Activated naive CD4-positive, alpha-beta T cell treated with anti-CD3 and anti-CD28 coated beads, Interleukin-2, amount 50 U/mL, for 24 hours (primary cell): ENCODE results near the gene SCGB3A2.

Experiments used
- H3K27ac Mint-ChIP-seq: one replicate; pipeline ENCODE4 v1.8.0; 2021; ENCODE audit warnings: mild to moderate bottlenecking, mixed read lengths
- H3K27me3 Mint-ChIP-seq: one replicate; pipeline ENCODE4 v1.8.0; 2021; ENCODE audit warnings: mixed read lengths
- H3K36me3 Mint-ChIP-seq: one replicate; pipeline ENCODE4 v1.8.0; 2021; ENCODE audit warnings: mixed read lengths
- H3K4me1 Mint-ChIP-seq: one replicate; pipeline ENCODE4 v1.8.0; 2021; ENCODE audit warnings: mixed read lengths
- H3K4me3 Mint-ChIP-seq: one replicate; pipeline ENCODE4 v1.8.0; 2021; ENCODE audit warnings: mild to moderate bottlenecking, mixed read lengths
- H3K9me3 Mint-ChIP-seq: one replicate; pipeline ENCODE4 v1.8.0; 2021; ENCODE audit warnings: mixed read lengths

The SCGB3A2 gene

GRCh38 chr5:147880487-147880886 lies 2.0 kb downstream of the SCGB3A2 start:
- H3K36me3 Mint-ChIP-seq = no peaks in the 10 kb centered on the region
- no peak overlapping the region for H3K4me3 Mint-ChIP-seq
- H3K27ac Mint-ChIP-seq = no peak overlapping the region
- no peaks in the 10 kb centered on the region for H3K4me1 Mint-ChIP-seq
- H3K9me3 Mint-ChIP-seq = no peaks in the 10 kb centered on the region
- peaks cover 4% of the 10 kb centered on the region for H3K27me3 Mint-ChIP-seq

- peaks cover 4% of the 10 kb centered on the region for H3K27me3 Mint-ChIP-seq
- H3K9me3 Mint-ChIP-seq = no peaks in the 10 kb centered on the region
- H3K36me3 Mint-ChIP-seq = no peaks in the 10 kb centered on the region
- H3K4me3 Mint-ChIP-seq = no peak overlapping the region
- no peak overlapping the region for H3K27ac Mint-ChIP-seq
- no peaks in the 10 kb centered on the region for H3K4me1 Mint-ChIP-seq
Observed at GRCh38 chr5:147882586-147883313, 4.2 kb downstream of the SCGB3A2 start.

DNA sequence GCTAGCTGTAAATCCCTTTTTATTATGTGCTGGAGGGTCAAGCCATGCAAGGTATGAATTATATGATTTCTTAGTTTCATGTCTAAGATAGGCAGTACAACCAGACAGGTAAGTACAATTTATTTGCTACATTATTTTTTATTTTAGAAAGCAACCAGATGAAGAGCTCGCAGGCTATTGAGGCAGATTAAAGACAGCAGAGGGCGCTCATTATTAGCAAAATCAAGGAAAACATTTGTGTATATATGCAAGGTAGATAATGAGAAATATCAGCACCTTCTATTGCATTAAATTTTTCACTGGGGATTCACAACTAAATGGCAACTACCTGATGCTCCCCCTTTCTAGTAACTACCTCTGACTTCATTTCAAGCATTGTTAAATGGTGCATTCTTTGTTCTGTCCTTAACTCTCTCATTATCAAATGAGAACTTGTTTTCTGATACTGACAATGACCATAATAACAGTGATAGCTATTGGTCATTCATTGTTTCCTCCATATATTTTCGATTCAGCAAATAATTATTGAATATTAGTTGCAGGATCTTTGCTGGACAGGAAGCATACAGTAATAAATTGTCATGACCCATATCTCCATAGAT lies 8.6 kb downstream of the SCGB3A2 start:
- Mint-ChIP-seq H3K27ac (no peak overlapping the region), H3K4me1 (no peaks in the 10 kb centered on the region), H3K36me3 (no peaks in the 10 kb centered on the region), H3K4me3 (no peak overlapping the region), H3K27me3 (peaks cover 12% of the 10 kb centered on the region), H3K9me3 (no peaks in the 10 kb centered on the region)

- Mint-ChIP-seq H3K36me3 (no peaks in the 10 kb centered on the region), H3K4me3 (no peak overlapping the region), H3K9me3 (no peaks in the 10 kb centered on the region), H3K27ac (no peak overlapping the region), H3K27me3 (peaks cover 12% of the 10 kb centered on the region), H3K4me1 (no peaks in the 10 kb centered on the region)
Observed at GRCh38 chr5:147887930-147888329, 9.4 kb downstream of the SCGB3A2 start.

- H3K27me3 Mint-ChIP-seq = peaks cover 8% of the 10 kb centered on the region
- no peak overlapping the region for H3K27ac Mint-ChIP-seq
- no peak overlapping the region for H3K4me3 Mint-ChIP-seq
- H3K36me3 Mint-ChIP-seq = no peaks in the 10 kb centered on the region
- H3K9me3 Mint-ChIP-seq = no peaks in the 10 kb centered on the region
- H3K4me1 Mint-ChIP-seq = no peaks in the 10 kb centered on the region
Observed at GRCh38 chr5:147892696-147893296, 14.3 kb downstream of the SCGB3A2 start.

- H3K4me1 Mint-ChIP-seq = no peaks in the 10 kb centered on the region
- no peak overlapping the region for H3K4me3 Mint-ChIP-seq
- no peaks in the 10 kb centered on the region for H3K36me3 Mint-ChIP-seq
- peaks cover 5% of the 10 kb centered on the region for H3K27me3 Mint-ChIP-seq
- no peak overlapping the region for H3K27ac Mint-ChIP-seq
- no peaks in the 10 kb centered on the region for H3K9me3 Mint-ChIP-seq
Observed at GRCh38 chr5:147893820-147894219, 15.3 kb downstream of the SCGB3A2 start.

DNA sequence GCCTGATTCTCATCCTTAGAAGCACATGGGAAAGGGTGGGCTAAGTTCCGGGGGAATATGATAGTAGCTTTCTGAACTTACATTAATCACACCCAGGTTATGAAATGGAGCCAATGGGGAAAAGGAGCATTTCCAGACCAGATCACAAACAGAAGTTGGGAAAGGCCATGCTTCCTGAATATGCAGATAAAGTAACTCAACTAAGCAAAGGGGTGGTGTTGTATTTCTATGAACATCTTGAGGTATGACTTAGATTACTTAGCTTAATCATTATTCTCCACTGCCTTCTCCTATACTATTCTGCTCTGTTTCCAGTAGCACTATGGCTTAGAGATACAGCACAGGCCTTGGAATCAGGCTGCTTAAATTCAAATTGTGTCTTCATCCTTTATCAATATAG lies 17.4 kb downstream of the SCGB3A2 start:
- Mint-ChIP-seq H3K9me3 (peaks cover 6% of the 10 kb centered on the region), H3K4me3 (no peak overlapping the region), H3K27ac (no peak overlapping the region), H3K27me3 (peaks cover 2% of the 10 kb centered on the region), H3K4me1 (no peaks in the 10 kb centered on the region), H3K36me3 (no peaks in the 10 kb centered on the region)

GRCh38 chr5:147898875-147899401 lies 20.4 kb downstream of the SCGB3A2 start:
- H3K4me3 Mint-ChIP-seq = no peak overlapping the region
- H3K9me3 Mint-ChIP-seq = peaks cover 6% of the 10 kb centered on the region
- H3K27me3 Mint-ChIP-seq = no peaks in the 10 kb centered on the region
- H3K36me3 Mint-ChIP-seq = no peaks in the 10 kb centered on the region
- no peak overlapping the region for H3K27ac Mint-ChIP-seq
- H3K4me1 Mint-ChIP-seq = no peaks in the 10 kb centered on the region

DNA sequence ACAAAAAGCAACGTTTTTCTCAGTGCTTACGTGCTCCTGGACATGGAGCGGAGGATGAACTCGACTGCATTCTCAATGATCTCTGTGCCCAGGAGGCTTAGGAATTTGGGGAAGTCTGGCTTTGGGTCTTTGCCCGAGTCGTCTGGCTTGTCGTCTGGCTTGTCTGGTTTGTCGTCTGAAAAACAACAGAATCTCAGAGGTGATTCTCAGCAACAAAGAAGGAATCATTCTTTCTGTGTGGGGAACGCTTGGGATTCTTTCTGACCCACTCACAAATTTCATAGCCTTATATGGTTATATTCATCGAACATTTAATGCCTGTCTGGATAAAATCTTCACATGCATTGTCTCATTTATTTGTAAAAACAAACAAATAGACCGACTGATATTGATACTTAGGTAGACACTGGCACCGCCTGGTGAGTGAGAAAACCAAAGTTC lies 23.1 kb downstream of the SCGB3A2 start:
- no peak overlapping the region for H3K4me3 Mint-ChIP-seq
- peaks cover 6% of the 10 kb centered on the region for H3K9me3 Mint-ChIP-seq
- H3K36me3 Mint-ChIP-seq = no peaks in the 10 kb centered on the region
- H3K27ac Mint-ChIP-seq = no peak overlapping the region
- no peaks in the 10 kb centered on the region for H3K27me3 Mint-ChIP-seq
- no peaks in the 10 kb centered on the region for H3K4me1 Mint-ChIP-seq

- Mint-ChIP-seq H3K4me1 (no peaks in the 10 kb centered on the region), H3K27ac (no peak overlapping the region), H3K27me3 (no peaks in the 10 kb centered on the region), H3K36me3 (no peaks in the 10 kb centered on the region), H3K4me3 (no peak overlapping the region), H3K9me3 (peaks cover 6% of the 10 kb centered on the region)
Observed at GRCh38 chr5:147902609-147903115, 24.2 kb downstream of the SCGB3A2 start.

DNA sequence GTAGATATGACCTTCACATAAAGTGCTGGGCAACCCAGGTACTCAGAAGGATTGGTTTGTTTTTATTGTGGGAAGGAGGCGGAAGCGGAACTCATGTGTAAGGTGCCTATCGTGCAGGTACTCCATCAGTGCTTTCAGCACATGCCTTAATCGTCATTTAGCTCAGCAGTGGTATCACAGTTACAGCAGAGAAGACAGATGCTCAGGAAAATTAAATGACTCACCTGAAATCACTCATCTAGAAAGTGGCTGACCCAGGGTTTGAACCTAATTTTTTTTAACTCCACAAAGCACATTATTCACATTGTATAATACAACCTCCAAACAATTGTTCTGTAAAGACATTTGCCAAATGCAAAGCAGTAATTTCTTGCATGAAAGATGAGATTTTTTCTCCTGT lies 25.6 kb downstream of the SCGB3A2 start:
- H3K36me3 Mint-ChIP-seq = no peaks in the 10 kb centered on the region
- H3K9me3 Mint-ChIP-seq = peaks cover 6% of the 10 kb centered on the region
- no peak overlapping the region for H3K27ac Mint-ChIP-seq
- H3K27me3 Mint-ChIP-seq = no peaks in the 10 kb centered on the region
- no peaks in the 10 kb centered on the region for H3K4me1 Mint-ChIP-seq
- H3K4me3 Mint-ChIP-seq = no peak overlapping the region

DNA sequence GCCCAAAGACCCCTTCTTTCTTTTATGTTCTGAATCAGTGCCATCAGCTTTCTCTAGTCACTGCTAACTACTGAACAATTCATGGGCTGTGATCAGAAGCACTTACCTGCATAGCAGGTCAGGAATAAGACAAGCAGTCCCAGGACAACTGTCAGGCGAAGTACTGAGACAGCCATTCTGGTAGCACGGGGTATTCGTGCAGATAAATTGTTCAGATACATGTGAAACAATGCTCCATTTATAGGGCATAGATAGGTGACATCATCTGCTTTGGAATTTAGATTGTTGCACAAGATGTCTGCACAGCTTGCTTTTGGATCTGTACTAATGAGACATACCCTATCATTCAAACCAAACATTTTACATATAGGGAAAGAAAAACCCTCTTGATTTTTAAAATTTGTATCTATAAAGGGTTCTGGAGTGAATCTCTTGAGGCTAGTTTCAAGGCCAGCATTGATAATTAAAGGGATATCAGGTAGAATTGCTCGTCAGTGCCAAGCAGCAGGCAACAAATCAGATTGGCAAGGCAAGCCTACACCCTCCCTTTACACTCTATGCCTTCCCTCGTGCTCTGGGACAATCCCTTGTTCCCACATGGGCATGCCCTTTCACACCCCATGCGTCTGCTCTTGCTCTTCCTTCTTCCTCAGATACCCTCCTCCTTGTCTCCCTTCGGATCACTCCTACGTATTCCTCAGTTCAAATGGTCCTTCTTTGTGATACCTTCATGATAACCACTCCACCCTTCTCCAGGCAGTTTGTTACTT lies 28.0 kb downstream of the SCGB3A2 start, which contains the start of gene C5orf46:
TSS of gene C5orf46 (minus strand) at position 213 of the 770 bp plus-strand sequence. CDS start at position 176, 37 bp downstream.
- H3K4me3 Mint-ChIP-seq = no peak within 1 kb of the TSS
- no peaks in the 10 kb centered on the region for H3K27me3 Mint-ChIP-seq
- H3K36me3 Mint-ChIP-seq = no peaks in the 10 kb centered on the region
- H3K4me1 Mint-ChIP-seq = no peaks in the 10 kb centered on the region
- no peak within 1 kb of the TSS for H3K27ac Mint-ChIP-seq
- no peaks in the 10 kb centered on the region for H3K9me3 Mint-ChIP-seq

DNA sequence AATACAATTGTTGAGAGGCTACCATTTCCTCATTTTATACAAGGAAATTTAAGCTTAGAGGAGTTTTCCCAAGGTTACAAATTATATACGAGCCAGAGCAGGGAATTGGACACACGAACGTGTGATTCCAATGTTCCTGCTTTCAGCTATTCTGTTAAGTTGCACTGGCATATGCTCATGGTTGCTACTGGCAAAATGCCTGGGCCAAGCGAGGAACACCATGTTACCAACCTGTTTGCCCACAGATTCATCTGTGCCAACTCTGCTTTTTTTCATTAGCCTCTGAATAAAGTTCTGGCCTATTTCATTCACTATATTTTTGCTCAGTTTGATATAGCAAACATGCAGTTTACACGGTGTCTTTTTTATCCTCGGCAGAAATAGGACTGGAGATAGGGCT lies 32.9 kb downstream of the SCGB3A2 start:
- Mint-ChIP-seq H3K4me3 (no peak overlapping the region), H3K27ac (no peak overlapping the region), H3K27me3 (peaks cover 6% of the 10 kb centered on the region), H3K4me1 (no peaks in the 10 kb centered on the region), H3K36me3 (no peaks in the 10 kb centered on the region), H3K9me3 (no peaks in the 10 kb centered on the region)

- no peak overlapping the region for H3K27ac Mint-ChIP-seq
- peaks cover 8% of the 10 kb centered on the region for H3K27me3 Mint-ChIP-seq
- H3K36me3 Mint-ChIP-seq = no peaks in the 10 kb centered on the region
Observed at GRCh38 chr5:147912011-147912410, 33.5 kb downstream of the SCGB3A2 start.

GRCh38 chr5:147913786-147914185 lies 35.3 kb downstream of the SCGB3A2 start:
- H3K4me3 Mint-ChIP-seq = no peak overlapping the region
- H3K4me1 Mint-ChIP-seq = no peaks in the 10 kb centered on the region
- H3K9me3 Mint-ChIP-seq = no peaks in the 10 kb centered on the region
- H3K27me3 Mint-ChIP-seq = peaks cover 8% of the 10 kb centered on the region
- no peak overlapping the region for H3K27ac Mint-ChIP-seq
- H3K36me3 Mint-ChIP-seq = no peaks in the 10 kb centered on the region

More at GRCh38 chr5:147912011-147912410, 33.5 kb downstream of the SCGB3A2 start:
- Mint-ChIP-seq H3K9me3 (no peaks in the 10 kb centered on the region), H3K4me1 (no peaks in the 10 kb centered on the region), H3K4me3 (no peak overlapping the region)
